ENCODE measurements around the gene SCARB1.
A peak's percentile ranks its signal among the peaks of the same experiment; 100 is the strongest.

Gene SCARB1

DNA sequence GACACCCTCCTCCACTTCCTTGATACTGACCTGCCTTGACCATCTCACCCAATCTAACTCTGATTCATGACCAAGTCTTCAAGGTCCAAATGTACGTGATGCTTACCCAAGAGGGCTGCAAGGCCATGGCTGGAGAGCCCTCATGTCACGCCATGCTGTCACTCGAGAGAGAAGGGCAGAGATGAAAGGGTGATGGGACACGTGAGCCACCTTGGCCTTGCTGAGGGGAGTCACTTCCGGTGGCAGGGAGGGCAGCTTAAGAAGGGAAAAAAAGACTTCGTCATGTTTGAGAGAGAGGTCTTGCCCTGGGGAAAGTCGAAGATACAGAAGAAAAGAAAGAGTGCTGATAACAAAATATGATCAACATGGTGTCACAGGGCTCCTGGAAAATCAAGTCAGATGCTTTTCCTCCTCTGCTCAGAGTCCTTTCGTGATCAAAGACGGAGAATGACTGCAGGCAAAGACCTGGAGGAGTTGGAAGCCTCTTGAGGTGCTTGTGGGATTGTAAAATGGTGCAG, 3.3 kb upstream of the SCARB1 start:
- TF ChIP-seq CTCF (conservative IDR thresholded peaks at IDR 0.05; ENCODE audit: low read depth, low read length) = no peak
- H3K4me3 ChIP-seq (ENCODE audit: low read depth, low read length) = no peak overlapping the region
- DNase-seq (ENCODE audit: low read depth) = no peak

DNA sequence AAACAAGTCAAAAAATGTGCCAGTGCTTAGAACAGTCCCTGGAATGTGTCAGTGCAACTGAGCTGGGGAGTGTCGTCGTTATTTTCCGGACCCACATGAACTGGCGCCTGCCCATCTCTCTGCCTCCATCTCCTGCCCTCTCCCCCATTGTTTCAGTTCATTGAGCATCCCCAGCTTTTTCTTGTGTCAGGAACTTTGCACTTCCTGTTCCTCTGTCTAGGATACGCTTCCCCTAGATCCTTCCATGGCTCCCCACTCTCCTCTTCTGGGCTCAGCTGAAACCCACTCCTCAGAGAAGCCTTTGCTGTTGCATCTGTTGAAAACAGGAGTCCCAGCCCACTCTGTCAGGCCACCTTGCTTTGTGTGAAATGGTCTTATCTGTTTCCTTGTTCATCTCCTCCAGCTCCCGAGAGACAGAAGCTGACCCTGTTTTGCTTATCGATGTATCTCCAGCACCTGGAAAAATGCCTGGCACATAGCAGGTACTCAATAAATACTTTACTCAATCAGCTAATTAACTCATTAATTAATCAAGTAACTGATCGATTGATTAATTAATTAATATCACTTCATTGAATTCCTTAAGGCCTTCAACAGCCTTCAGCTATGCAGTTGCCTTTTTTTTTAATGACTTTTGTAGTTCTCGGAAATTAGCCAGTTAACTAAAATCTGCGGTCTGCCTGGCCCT, 2.7 kb upstream of the SCARB1 start:
- DNase-seq (ENCODE audit: low read depth) = no peak
- no peak overlapping the region for H3K4me3 ChIP-seq (ENCODE audit: low read depth, low read length)
- TF ChIP-seq CTCF (conservative IDR thresholded peaks at IDR 0.05; ENCODE audit: low read depth, low read length) = no peak

DNA sequence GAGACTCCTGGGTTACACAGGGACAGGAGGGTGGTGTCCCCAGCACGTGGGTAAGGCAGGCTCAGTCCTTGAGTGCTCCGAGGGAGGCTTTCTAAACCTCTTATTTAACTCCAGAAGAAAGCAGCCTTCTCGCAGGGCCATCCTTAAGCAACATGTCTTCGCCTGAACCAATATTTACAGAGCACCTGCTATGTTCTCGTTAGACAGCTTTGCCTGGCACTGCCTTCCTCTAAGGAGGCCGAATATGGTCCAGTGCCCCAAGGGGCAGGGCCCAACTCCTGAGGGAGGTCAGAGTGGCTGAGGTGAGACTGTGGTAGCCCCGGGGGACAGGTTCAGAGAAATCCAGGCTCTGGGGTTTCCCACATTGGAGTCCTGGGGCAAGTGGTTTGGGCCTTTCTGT, 2.1 kb upstream of the SCARB1 start:
- TF ChIP-seq CTCF (conservative IDR thresholded peaks at IDR 0.05; ENCODE audit: low read depth, low read length) = no peak
- H3K4me3 ChIP-seq (ENCODE audit: low read depth, low read length) = no peak overlapping the region
- DNase-seq (ENCODE audit: low read depth) = no peak

- no peak for TF ChIP-seq CTCF (conservative IDR thresholded peaks at IDR 0.05; ENCODE audit: low read depth, low read length)
- no peak for DNase-seq (ENCODE audit: low read depth)
- H3K4me3 ChIP-seq (ENCODE audit: low read depth, low read length) = peak overlapping the region; percentile 51
Observed at GRCh38 chr12:124864326-124864752, 675 bp upstream of the SCARB1 start.

DNA sequence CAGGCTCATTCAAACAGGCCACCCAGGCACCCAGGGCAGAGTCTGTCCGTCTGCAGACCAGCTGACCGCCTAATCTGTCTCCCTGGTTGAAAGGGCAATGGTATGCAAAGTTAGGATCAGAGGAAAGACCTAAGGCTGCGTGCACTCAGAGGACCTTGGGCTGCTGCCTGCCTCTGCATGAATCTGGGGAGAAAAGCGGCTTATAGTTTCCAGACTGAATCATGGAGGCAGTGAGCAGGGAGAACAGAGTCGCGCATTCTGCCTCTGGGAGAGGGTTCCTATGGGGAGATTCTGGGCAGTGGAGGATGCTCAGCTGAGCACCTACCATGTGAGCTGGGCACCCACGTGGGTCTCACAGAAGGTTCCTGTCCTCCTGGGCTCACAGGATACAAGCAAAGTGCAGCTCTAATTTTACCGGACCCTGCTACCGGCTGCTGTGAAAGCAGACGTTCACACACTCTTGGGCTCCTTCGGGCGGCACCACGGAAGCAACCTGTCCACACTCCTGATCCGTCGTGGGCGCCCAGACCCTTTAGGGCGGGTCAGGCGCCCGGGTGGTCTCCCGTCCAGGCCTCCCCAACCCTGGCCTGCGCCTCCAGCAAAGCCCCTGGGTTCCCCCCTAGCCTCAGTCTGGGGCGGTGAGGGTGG, 772 bp downstream of the SCARB1 start:
- peak overlapping the region; percentile 80 for H3K4me3 ChIP-seq (ENCODE audit: low read depth, low read length)
- TF ChIP-seq CTCF (conservative IDR thresholded peaks at IDR 0.05; ENCODE audit: low read depth, low read length) = no peak
- peak; percentile 65 for DNase-seq (ENCODE audit: low read depth)

GRCh38 chr12:124861898-124862676, 1.6 kb downstream of the SCARB1 start:
- TF ChIP-seq CTCF (conservative IDR thresholded peaks at IDR 0.05; ENCODE audit: low read depth, low read length) = no peak
- no peak for DNase-seq (ENCODE audit: low read depth)
- peak overlapping the region; percentile 80 for H3K4me3 ChIP-seq (ENCODE audit: low read depth, low read length)
